Right atrium auricular region (tissue), 2 donors: Measurements from ENCODE around the gene PACS1. TPM values are rescaled to one million over a fixed set of nuclear protein-coding genes. Genes with fewer than 3 reads are reported as not detected.

Source experiments
- DNase-seq: peaks from one replicate; pipeline ENCODE4 v3.0.0-alpha.2; 2019; ENCODE audit warnings: low spot score
- H3K27ac ChIP-seq, 2 donors: fragments of 200-600 bp; sonication (generic); 1 replicate in 1 of 2; 2 replicates in 1 of 2; pipeline ENCODE4 v1.5.1; 2016 to 2019
- H3K27me3 ChIP-seq, 2 donors: fragments of 200-600 bp; sonication (generic); one replicate each; pipeline versions ENCODE4 v1.5.1 to v1.6.0; 2017 to 2019
- H3K36me3 ChIP-seq: fragments of 200-600 bp; sonication (generic); one replicate; pipeline ENCODE4 v1.5.1; 2016
- H3K4me1 ChIP-seq, 2 donors: fragments of 200-600 bp; sonication (generic); one replicate each; pipeline versions ENCODE4 v1.5.1 to v1.6.0; 2017 to 2019
- H3K4me3 ChIP-seq, 2 donors: fragments of 200-600 bp; sonication (generic); 1 replicate in 1 of 2; 2 replicates in 1 of 2; pipeline ENCODE4 v1.5.1; 2017 to 2019; ENCODE audit warnings: mild to moderate bottlenecking in 1 of 2, moderate library complexity in 1 of 2
- H3K9me3 ChIP-seq, 2 donors: fragments of 200-600 bp; sonication (generic); one replicate each; pipeline ENCODE4 v1.5.1; 2019
- total RNA-seq, 2 donors: library from RNA; depleted of rRNA; stranded (reverse); fragments of >200 nt; gene quantifications; one replicate each; pipeline ENCODE4 v1.1.0, GENCODE V29; 2016
- TF ChIP-seq, protein P1 (sequence below), 2 donors: fragments of 200-600 bp; sonication (generic); IDR thresholded peaks; one replicate each; pipeline ENCODE4 v1.5.1; 2019; ENCODE audit warnings: antibody characterized with exemption in 2 of 2

The PACS1 gene
- total RNA-seq, 2 donors from 2014 or later, result 47.7 to 88.9 TPM

DNA sequence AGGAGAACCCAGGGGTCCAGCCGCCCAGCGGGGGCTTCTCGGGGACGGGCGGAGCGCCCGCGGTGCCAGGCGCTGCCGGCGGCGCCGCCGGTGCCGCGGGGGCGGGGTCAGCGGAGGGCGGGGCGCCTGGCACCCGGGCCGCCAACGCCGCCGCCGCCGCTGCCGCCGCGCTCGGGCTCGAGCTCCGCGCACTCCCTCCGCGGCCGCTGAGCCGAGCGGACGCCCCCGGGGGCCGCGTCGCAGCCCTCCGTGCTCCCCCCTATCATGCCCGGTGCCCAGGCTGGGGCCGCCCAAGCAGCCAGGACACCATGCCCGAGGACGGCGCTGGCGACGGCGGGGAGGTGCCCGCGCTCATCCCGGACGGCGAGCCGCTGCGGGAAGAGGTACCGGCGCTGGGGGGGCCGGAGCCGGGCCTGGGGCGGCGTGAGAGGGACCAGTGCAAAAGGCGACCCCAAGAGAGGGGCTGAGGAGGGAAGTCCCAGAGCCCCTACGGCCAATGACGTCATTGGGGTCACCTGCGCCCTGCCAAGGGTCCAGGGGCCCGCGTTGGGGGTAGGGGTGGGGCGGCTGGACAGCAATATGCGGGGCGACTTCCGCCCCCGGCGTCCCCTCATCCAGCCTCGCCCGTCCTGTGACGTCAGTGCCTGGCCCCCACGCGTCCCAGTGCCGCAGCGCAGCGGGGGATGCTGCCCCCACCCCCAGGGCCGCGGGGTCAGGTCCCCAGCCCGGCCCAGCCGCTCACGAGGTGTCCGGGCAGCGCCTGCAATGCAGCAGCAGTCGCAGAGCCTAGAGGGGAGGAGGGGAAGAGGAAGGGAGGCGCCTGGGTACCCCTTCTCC lies 221.9 kb downstream of the PACS1 start, which contains the start of gene TMEM151A:
TSS of gene TMEM151A (plus strand) at position 189 of the 837 bp plus-strand sequence. CDS start at position 309, 120 bp downstream.
- H3K27ac ChIP-seq, result no peak within 1 kb of the TSS
- TF ChIP-seq, protein P1, sequence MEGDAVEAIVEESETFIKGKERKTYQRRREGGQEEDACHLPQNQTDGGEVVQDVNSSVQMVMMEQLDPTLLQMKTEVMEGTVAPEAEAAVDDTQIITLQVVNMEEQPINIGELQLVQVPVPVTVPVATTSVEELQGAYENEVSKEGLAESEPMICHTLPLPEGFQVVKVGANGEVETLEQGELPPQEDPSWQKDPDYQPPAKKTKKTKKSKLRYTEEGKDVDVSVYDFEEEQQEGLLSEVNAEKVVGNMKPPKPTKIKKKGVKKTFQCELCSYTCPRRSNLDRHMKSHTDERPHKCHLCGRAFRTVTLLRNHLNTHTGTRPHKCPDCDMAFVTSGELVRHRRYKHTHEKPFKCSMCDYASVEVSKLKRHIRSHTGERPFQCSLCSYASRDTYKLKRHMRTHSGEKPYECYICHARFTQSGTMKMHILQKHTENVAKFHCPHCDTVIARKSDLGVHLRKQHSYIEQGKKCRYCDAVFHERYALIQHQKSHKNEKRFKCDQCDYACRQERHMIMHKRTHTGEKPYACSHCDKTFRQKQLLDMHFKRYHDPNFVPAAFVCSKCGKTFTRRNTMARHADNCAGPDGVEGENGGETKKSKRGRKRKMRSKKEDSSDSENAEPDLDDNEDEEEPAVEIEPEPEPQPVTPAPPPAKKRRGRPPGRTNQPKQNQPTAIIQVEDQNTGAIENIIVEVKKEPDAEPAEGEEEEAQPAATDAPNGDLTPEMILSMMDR (IDR thresholded peaks at IDR 0.05), result no peak
- H3K4me1 ChIP-seq, result peaks cover 0 to 32% of the 10 kb centered on the region in 2 donors
- H3K4me3 ChIP-seq, result peak within 1 kb of the TSS; percentile 46 to 49
- no peaks in the 10 kb centered on the region for H3K36me3 ChIP-seq
- DNase-seq, result no peak
- H3K27me3 ChIP-seq, result peaks cover 0 to 11% of the 10 kb centered on the region in 2 donors
- no peaks in the 10 kb centered on the region for H3K9me3 ChIP-seq

DNA sequence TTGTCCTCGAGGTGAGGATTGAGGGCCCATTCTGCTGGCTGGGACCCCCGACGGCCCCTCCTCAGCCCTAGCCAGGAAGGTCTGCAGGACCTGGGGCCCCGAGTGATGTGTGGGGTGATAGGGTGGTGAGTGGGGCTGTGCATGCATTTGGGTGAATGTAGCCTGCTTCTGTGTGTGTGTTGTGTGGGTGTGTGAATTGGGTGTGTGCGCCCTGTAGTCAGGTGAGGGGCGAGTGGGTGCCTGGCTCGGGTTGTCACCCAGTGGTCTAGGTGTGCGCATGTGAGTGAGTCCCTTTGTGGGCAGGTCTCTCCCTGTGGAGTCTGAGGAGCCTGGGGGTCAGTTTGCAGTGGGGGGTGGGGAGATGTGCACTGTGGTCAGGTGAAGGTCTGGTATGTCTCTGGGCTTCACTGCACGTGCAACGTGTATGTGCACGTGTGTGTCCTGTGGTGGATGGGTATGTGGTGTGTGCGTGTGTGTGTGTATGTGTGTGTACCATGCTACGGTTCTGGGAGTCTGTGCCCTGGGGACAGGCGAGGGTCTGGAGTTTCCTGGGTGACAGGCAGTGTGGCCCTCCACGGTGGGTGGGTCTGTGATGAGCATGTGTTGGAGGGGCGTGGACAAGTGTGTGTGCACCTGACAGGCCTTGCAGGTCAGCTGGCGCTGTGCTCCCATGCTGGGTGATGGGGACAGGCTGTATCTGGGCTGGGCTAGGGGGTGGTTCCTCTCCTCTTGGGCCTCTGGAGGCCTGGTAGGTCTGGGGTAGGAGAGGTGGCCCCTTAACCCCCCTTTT lies 222.7 kb downstream of the PACS1 start:
- Histone ChIP-seq H3K4me3 (peak overlapping the region in 1 of 2 donors; percentile 46), H3K27ac (no peak overlapping the region), H3K27me3 (peaks cover 0 to 11% of the 10 kb centered on the region in 2 donors), H3K36me3 (no peaks in the 10 kb centered on the region), H3K4me1 (peaks cover 0 to 25% of the 10 kb centered on the region in 2 donors), H3K9me3 (no peaks in the 10 kb centered on the region)
- DNase-seq, result no peak
- TF ChIP-seq, protein P1 (IDR thresholded peaks at IDR 0.05), result no peak

DNA sequence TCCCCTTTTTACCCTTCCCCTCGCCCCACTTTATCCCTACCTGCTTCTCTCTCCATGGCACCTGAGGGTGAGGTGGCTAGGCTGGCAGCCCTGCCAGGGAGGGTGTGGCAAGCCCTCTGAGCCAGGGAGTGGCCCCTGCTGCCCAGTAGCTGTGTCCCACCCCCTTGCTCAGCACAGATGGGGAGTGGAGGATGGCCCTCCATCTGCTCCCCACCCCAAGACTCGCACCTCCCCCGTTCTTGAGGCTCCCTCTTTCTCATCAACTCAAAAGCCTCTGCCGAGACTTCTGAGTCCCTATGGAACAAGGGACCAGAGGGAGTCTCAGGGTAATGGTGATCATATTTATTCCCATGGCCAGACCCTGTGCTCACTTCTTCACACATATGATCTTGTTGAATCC lies 223.3 kb downstream of the PACS1 start:
- Histone ChIP-seq H3K4me3 (no peak overlapping the region), H3K9me3 (no peaks in the 10 kb centered on the region), H3K27me3 (peaks cover 0 to 11% of the 10 kb centered on the region in 2 donors), H3K36me3 (no peaks in the 10 kb centered on the region), H3K4me1 (peaks cover 0 to 19% of the 10 kb centered on the region in 2 donors), H3K27ac (no peak overlapping the region)
- no peak for DNase-seq
- TF ChIP-seq, protein P1 (IDR thresholded peaks at IDR 0.05), result no peak

DNA sequence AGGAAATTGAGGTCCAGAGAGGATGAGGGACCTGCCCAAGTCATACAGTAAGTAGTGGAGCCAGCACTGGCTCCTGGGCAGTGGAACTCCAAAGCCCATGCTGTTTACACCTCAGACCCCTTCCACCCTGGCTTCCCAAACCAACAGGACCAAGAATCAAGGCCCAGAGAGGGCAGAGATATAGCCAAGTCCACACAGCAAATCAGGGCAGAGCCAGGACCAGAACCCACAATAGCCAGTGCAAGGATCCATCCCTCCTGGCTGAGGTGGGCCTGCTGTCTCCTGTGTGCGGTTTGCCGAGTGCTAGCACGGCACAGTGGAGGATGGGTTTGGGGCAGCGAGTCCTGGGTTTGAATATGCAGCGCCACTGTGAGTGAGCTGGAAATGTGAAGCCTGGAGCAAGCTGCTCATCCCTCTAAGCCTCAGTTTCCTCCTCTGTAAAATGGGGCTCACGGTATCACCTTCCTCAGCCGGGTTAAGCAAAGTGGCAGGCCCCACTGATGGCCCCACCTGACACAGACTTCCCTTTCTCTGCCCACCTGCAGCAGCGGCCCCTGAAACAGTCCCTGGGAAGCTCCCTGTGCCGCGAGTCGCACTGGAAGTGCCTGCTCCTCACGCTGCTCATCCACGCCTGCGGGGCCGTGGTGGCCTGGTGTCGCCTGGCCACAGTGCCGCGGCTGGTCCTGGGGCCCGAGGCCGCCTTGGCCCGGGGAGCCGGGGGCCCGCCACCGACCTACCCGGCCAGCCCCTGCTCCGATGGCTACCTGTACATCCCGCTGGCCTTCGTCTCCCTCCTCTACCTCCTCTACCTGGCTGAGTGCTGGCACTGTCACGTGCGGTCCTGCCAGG lies 223.9 kb downstream of the PACS1 start:
- no peak overlapping the region for H3K4me3 ChIP-seq
- H3K4me1 ChIP-seq, result peaks cover 0 to 17% of the 10 kb centered on the region in 2 donors
- TF ChIP-seq, protein P1 (IDR thresholded peaks at IDR 0.05), result no peak
- no peaks in the 10 kb centered on the region for H3K36me3 ChIP-seq
- peaks cover 0 to 11% of the 10 kb centered on the region in 2 donors for H3K27me3 ChIP-seq
- no peaks in the 10 kb centered on the region for H3K9me3 ChIP-seq
- no peak overlapping the region for H3K27ac ChIP-seq
- DNase-seq, result no peak

Other genes starting within 250 kb of the PACS1 start
- under 1 TPM; 0.20 to 0.37 TPM for gene SNX32, start 236.3 kb upstream of the PACS1 start, total RNA-seq
- gene CFL1, start 212.1 kb upstream of the PACS1 start, total RNA-seq, result 100 to 1,000 TPM; 365 to 493 TPM
- gene MUS81, start 209.8 kb upstream of the PACS1 start, total RNA-seq, result 10 to 100 TPM; 23.4 to 26.3 TPM
- 100 to 1,000 TPM; 117 to 156 TPM for gene EFEMP2, start 197.5 kb upstream of the PACS1 start, total RNA-seq
- gene CTSW, start 190.4 kb upstream of the PACS1 start, total RNA-seq, result 1 to 10 TPM in 1 of 2 donors, under 1 TPM in 1; 0.39 to 1.1 TPM
- gene FIBP, start 181.8 kb upstream of the PACS1 start, total RNA-seq, result 10 to 100 TPM; 50.9 to 82.8 TPM
- 100 to 1,000 TPM; 115 to 172 TPM for gene CCDC85B, start 179.6 kb upstream of the PACS1 start, total RNA-seq
- gene FOSL1, start 169.9 kb upstream of the PACS1 start, total RNA-seq, result 1 to 10 TPM; 4.9 to 6.8 TPM
- gene C11orf68, start 151.2 kb upstream of the PACS1 start, total RNA-seq, result 10 to 100 TPM; 13.9 to 23.5 TPM
- 10 to 100 TPM; 72.1 to 83.1 TPM for gene DRAP1, start 150.8 kb upstream of the PACS1 start, total RNA-seq
- gene TSGA10IP, start 124.8 kb upstream of the PACS1 start, total RNA-seq, result not detected
- gene SART1, start 108.5 kb upstream of the PACS1 start, total RNA-seq, result 10 to 100 TPM; 20.7 to 42.5 TPM
- 10 to 100 TPM; 17.6 to 25.0 TPM for gene EIF1AD, start 68.1 kb upstream of the PACS1 start, total RNA-seq
- gene BANF1, start 67.8 kb upstream of the PACS1 start, total RNA-seq, result 10 to 100 TPM; 66.6 to 85.5 TPM
- 1 to 10 TPM; 2.6 to 6.3 TPM for gene CST6, start 58.3 kb upstream of the PACS1 start, total RNA-seq
- gene CATSPER1, start 43.8 kb upstream of the PACS1 start, total RNA-seq, result not detected
- 10 to 100 TPM; 22.7 to 29.0 TPM for gene GAL3ST3, start 21.1 kb upstream of the PACS1 start, total RNA-seq
- 100 to 1,000 TPM in 1 of 2 donors, 10 to 100 TPM in 1; 62.5 to 111 TPM for gene SF3B2, start 17.9 kb upstream of the PACS1 start, total RNA-seq
- 10 to 100 TPM; 17.7 to 29.6 TPM for gene KLC2, start 187.4 kb downstream of the PACS1 start, total RNA-seq
- gene RAB1B, start 198.4 kb downstream of the PACS1 start, total RNA-seq, result 100 to 1,000 TPM in 1 of 2 donors, 10 to 100 TPM in 1; 95.6 to 115 TPM
- gene CNIH2, start 207.9 kb downstream of the PACS1 start, total RNA-seq, result not detected
- gene YIF1A, start 218.9 kb downstream of the PACS1 start, total RNA-seq, result 100 to 1,000 TPM in 1 of 2 donors, 10 to 100 TPM in 1; 68.1 to 100 TPM
- 1 to 10 TPM; 1.4 to 5.5 TPM for gene TMEM151A, start 221.6 kb downstream of the PACS1 start, total RNA-seq
- gene CD248, start 246.8 kb downstream of the PACS1 start, total RNA-seq, result 10 to 100 TPM in 1 of 2 donors, 1 to 10 TPM in 1; 7.6 to 10.7 TPM